K562 (cell line): Measurements from ENCODE around the gene RUNX1.

ENCODE experiments used
- BRD9 ChIP-seq: fragments of 450-650 bp; IDR thresholded peaks from 2 replicates; pipeline ENCODE4 v1.6.1; 2018; ENCODE audit warnings: low read depth; ENCODE audit not compliant: partially characterized antibody
- CUX1 ChIP-seq: fragments of 200-800 bp; sonication (Bioruptor generic); IDR thresholded peaks from 2 replicates; pipeline ENCODE4 v1.6.1; 2016; ENCODE audit warnings: missing genetic modification characterization, missing compliant biosample characterization
- DDX20 ChIP-seq: fragments of 450-650 bp; IDR thresholded peaks from 2 replicates; pipeline ENCODE4 v1.6.1; 2016; ENCODE audit warnings: missing genetic modification characterization, low read depth, mild to moderate bottlenecking, missing compliant biosample characterization, moderate library complexity
- FOS ChIP-seq: IDR thresholded peaks from 3 replicates; pipeline ENCODE4 v1.6.1; 2011; ENCODE audit not compliant: insufficient read length; ENCODE audit errors: extremely low read depth
- HMBOX1 ChIP-seq: sonication (generic); IDR thresholded peaks from 2 replicates; pipeline ENCODE4 v1.6.1; 2016
- IRF9 ChIP-seq: fragments of 450-650 bp; IDR thresholded peaks from 2 replicates; pipeline ENCODE4 v1.6.1; 2016; ENCODE audit warnings: missing biosample characterization, missing genetic modification characterization
- PATZ1 ChIP-seq: fragments of 250-450 bp; sonication (Bioruptor Pico); IDR thresholded peaks from 2 replicates; pipeline ENCODE4 v1.5.0; 2020; ENCODE audit warnings: mild to moderate bottlenecking, borderline replicate concordance
- POLR2A ChIP-seq: fragments of 450-650 bp; conservative IDR thresholded peaks from 2 replicates; pipeline ENCODE4 v1.6.1; 2016
- ZBTB1 ChIP-seq: sonication (generic); formaldehyde crosslinking; IDR thresholded peaks from 2 replicates; pipeline ENCODE4 v1.8.1; 2023; ENCODE audit warnings: missing genetic modification reagents, low read depth, mild to moderate bottlenecking, borderline replicate concordance

- TF ChIP-seq PATZ1 (CRISPR knock-in tag) (no peak), HMBOX1 (no peak), IRF9 (tag) (no peak), BRD9 (no peak), ZBTB1 (CRISPR knock-in tag) (no peak), FOS (no peak), DDX20 (tag) (no peak), CUX1 (CRISPR knock-in tag) (no peak), POLR2A (no peak)
Measured at GRCh38 chr21:35083246-35083645, 34.1 kb upstream of the RUNX1 start.
